ENCODE results near the gene ALDH7A1. TPM values are rescaled to one million over a fixed set of nuclear protein-coding genes. Genes with fewer than 3 reads are reported as not detected.

The ALDH7A1 gene
- total and polyA plus RNA-seq, 10 of the 15 experiments (the other 5 are each of a cell fraction or from before 2014, with no cell fraction given) = 0.18 to 1.0 (median 0.41) TPM; not detected in 1

DNA sequence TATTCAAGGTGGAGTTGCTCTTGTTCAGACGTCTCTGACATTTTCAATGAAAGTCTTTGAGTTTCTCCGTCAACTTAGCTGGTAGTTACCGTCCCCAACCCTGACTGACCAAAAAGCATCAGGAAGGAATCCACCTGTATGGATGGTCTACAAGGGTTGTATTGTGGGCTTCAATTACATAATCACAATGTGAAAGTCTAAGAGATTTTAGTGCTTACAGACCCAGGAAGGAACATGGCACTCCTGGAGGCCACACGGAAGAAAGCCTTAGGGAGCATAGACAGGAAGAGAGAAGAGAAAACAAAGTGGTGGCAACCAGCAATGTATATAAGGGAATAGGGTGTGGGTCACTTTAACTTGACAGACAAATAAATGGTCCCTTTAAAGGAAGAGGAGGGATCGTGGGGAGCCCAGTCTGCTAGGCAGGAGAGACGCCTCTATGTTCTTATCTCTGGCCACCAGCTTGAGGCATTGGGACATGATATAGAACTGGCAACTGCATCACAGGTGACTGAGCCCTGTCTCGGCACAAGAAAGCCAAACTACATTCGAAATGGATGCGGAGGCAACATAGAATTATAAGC, 80.4 kb downstream of the ALDH7A1 start (continued):
- TF ChIP-seq NFIC (IDR thresholded peaks at IDR 0.05; ENCODE audit: low read depth, low read length) (no peak), MTA3 (IDR thresholded peaks at IDR 0.05; ENCODE audit: borderline replicate concordance, low read length) (no peak)

DNA sequence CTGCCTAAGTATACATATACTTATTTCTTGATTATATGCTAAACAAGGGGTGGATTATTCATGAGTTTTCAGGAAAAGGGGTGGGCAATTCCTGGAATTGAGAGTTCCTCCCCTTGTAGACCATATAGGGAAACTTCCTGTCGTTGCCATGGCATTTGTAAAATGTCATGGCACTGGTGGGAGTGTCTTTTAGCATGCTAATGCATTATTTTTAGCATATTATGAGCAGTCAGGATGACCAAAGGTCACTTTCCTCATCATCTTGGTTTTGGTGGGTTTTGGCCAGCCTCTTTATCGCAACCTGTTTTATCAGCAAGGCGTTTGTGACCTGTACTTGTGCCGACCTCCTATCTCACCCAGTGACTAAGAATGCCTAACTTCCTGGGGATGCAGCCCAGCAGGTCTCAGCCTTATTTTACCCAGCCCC, 80.9 kb downstream of the ALDH7A1 start:
- H3K27me3 ChIP-seq (replicated peaks in 1 of 2; ENCODE audit: control insufficient read depth in 2 of 2, insufficient read depth in 2 of 2, low read length in 1 of 2) = no peaks in the 10 kb centered on the region
- FAIRE-seq (no peak), DNase-seq (ENCODE audit: low read depth, low spot score) (no peak), ATAC-seq (no peak)
- no peaks in the 10 kb centered on the region for H4K20me1 ChIP-seq (ENCODE audit: control insufficient read depth, insufficient read depth)
- no peak overlapping the region for H2AFZ ChIP-seq (ENCODE audit: control insufficient read depth, low read depth, low read length)
- whole genome bisulfite sequencing (ENCODE audit: insufficient coverage, insufficient replicate concordance, low lambda C conversion rate, missing lambda C conversion rate) = 70% methylated on average over 4 of the region's 4 CpGs
- H3K9ac ChIP-seq (ENCODE audit: control insufficient read depth, insufficient read depth, low read length) = no peak overlapping the region
- BruUV-seq (replicated peaks) = no TSS peak
- H3K36me3 ChIP-seq (ENCODE audit: control insufficient read depth in 2 of 2, insufficient read depth in 2 of 2, low read length in 1 of 2) = no peaks in the 10 kb centered on the region
- in situ Hi-C loops (cut with MboI) (no loop called here), intact Hi-C loops (cut with micrococcal nuclease; ENCODE audit: unreplicated experiment) (no loop called here)
- POLR2A ChIA-PET = no interaction called here
- H3K9me3 ChIP-seq (replicated peaks; ENCODE audit: control insufficient read depth, insufficient read depth, low read length) = no peaks in the 10 kb centered on the region
- no peak for TF ChIP-seq ZNF274 (IDR thresholded peaks at IDR 0.05; ENCODE audit: insufficient read depth, insufficient read length)
- no peak for TF ChIP-seq NFXL1 (IDR thresholded peaks at IDR 0.05; ENCODE audit: borderline replicate concordance)
- peak in 1 of 2 experiments; percentile 77; a peak in 2 of 4 replicates for TF ChIP-seq SRF (IDR thresholded peaks at IDR 0.05; ENCODE audit: low read depth in 2 of 2, low read length in 2 of 2)
- H3K4me1 ChIP-seq (ENCODE audit: control insufficient read depth, insufficient read depth, low read length) = no peaks in the 10 kb centered on the region
- CTCF ChIA-PET = interaction anchor here (3.2 kb wide), 1 partner anchor 14 kb away, joined by 16 read pairs; no protein-coding TSS in a partner anchor
- no peak overlapping the region for H3K4me3 ChIP-seq
- SMC1A ChIA-PET (ENCODE audit: uncharacterized antibody, unreplicated experiment) = no interaction called here
- H3K79me2 ChIP-seq (ENCODE audit: control insufficient read depth, insufficient read depth, low read length) = no peaks in the 10 kb centered on the region
- RAD21 ChIA-PET (ENCODE audit: unreplicated experiment) = no interaction called here
- no peak overlapping the region for H3K27ac ChIP-seq (ENCODE audit: control insufficient read depth, insufficient read depth)
- no peak overlapping the region for H3K4me2 ChIP-seq (ENCODE audit: control insufficient read depth, insufficient read depth)

DNA sequence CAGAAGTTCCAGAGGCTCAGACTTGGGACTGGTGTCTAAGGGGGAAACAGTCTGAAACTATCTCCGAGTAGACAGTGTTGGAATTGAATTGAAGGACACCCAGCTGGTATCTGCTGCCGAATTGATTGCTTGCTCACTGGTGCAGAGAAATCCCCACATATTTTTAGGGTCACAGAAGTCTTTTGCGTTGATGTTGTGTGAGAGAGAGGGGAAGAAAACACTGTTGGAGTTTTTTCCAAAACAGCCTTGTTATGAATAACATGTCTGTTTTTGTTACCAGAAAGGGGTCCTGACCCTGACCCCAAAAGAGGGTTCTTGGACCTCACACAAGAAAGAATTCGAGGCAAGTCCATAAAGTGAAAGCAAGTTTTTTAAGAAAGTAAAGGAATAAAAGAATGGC, 81.3 kb downstream of the ALDH7A1 start:
- Histone ChIP-seq H3K4me3 (no peak overlapping the region), H3K36me3 (ENCODE audit: control insufficient read depth in 2 of 2, insufficient read depth in 2 of 2, low read length in 1 of 2) (no peaks in the 10 kb centered on the region), H3K4me1 (ENCODE audit: control insufficient read depth, insufficient read depth, low read length) (no peaks in the 10 kb centered on the region), H3K79me2 (ENCODE audit: control insufficient read depth, insufficient read depth, low read length) (no peaks in the 10 kb centered on the region), H3K4me2 (ENCODE audit: control insufficient read depth, insufficient read depth) (no peak overlapping the region), H2AFZ (ENCODE audit: control insufficient read depth, low read depth, low read length) (no peak overlapping the region), H3K27ac (ENCODE audit: control insufficient read depth, insufficient read depth) (no peak overlapping the region), H3K9me3 (replicated peaks; ENCODE audit: control insufficient read depth, insufficient read depth, low read length) (no peaks in the 10 kb centered on the region), H4K20me1 (ENCODE audit: control insufficient read depth, insufficient read depth) (no peaks in the 10 kb centered on the region), H3K9ac (ENCODE audit: control insufficient read depth, insufficient read depth, low read length) (no peak overlapping the region), H3K27me3 (replicated peaks in 1 of 2; ENCODE audit: control insufficient read depth in 2 of 2, insufficient read depth in 2 of 2, low read length in 1 of 2) (no peaks in the 10 kb centered on the region)
- ChIA-PET CTCF (interaction anchor here (3.2 kb wide), 1 partner anchor 13 kb away, joined by 16 read pairs; no protein-coding TSS in a partner anchor), RAD21 (ENCODE audit: unreplicated experiment) (no interaction called here), POLR2A (no interaction called here), SMC1A (ENCODE audit: uncharacterized antibody, unreplicated experiment) (interaction anchor here (1.6 kb wide), 1 partner anchor 18 kb away, joined by 4 read pairs; no protein-coding TSS in a partner anchor)
- intact Hi-C loops (cut with micrococcal nuclease; ENCODE audit: unreplicated experiment) (no loop called here), in situ Hi-C loops (cut with MboI) (no loop called here)
- no peak for FAIRE-seq
- no peak for DNase-seq (ENCODE audit: low read depth, low spot score)
- TF ChIP-seq EZH2 (IDR thresholded peaks at IDR 0.05; ENCODE audit: borderline replicate concordance, control insufficient read depth, low read depth, low read length) (no peak), CREM (IDR thresholded peaks at IDR 0.05; ENCODE audit: low read depth) (no peak), CBFB (IDR thresholded peaks at IDR 0.05; ENCODE audit: low read depth) (no peak)
- TF ChIP-seq, protein P1, sequence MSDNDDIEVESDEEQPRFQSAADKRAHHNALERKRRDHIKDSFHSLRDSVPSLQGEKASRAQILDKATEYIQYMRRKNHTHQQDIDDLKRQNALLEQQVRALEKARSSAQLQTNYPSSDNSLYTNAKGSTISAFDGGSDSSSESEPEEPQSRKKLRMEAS (IDR thresholded peaks at IDR 0.05; ENCODE audit: low read depth, low read length) = no peak
- TF ChIP-seq, protein P2, sequence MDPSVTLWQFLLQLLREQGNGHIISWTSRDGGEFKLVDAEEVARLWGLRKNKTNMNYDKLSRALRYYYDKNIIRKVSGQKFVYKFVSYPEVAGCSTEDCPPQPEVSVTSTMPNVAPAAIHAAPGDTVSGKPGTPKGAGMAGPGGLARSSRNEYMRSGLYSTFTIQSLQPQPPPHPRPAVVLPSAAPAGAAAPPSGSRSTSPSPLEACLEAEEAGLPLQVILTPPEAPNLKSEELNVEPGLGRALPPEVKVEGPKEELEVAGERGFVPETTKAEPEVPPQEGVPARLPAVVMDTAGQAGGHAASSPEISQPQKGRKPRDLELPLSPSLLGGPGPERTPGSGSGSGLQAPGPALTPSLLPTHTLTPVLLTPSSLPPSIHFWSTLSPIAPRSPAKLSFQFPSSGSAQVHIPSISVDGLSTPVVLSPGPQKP (IDR thresholded peaks at IDR 0.05; ENCODE audit: low read depth, low read length) = no peak
- WGBS (ENCODE audit: insufficient coverage, insufficient replicate concordance, low lambda C conversion rate, missing lambda C conversion rate) = 34% methylated on average over 4 of the region's 4 CpGs
- ATAC-seq = no peak
- BruUV-seq (replicated peaks) = no TSS peak
